Measurements from ENCODE around the gene PATL1.

The PATL1 gene

DNA sequence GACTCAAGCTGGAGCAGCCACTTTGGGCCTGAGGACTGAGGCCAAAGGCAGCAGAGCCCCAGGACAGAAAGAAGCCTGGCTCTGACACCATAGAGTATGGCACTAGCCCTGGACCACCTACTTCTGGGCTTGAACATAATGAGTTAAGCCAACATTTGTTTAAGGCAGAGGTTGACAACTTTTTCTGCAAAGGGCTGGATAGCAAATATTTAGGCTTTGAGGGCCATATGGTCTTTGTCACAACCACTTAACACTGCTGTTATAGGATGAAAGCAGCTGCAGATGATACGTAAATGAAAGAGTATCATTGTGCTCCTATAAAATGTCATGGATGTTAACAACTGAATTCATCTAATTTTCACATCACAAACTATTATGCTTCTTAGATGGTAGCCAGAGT, 69.9 kb downstream of the PATL1 start:
- DNase-seq (ENCODE audit: low read depth in 1 of 2, low spot score in 1 of 2) = no peak
- no peak for TF ChIP-seq JUND (IDR thresholded peaks at IDR 0.05; ENCODE audit: low read depth)
- in situ Hi-C loops (cut with HindIII; ENCODE audit: low pct_unique_long_range_greater_than_20kb, low sequenced_read_pairs) = no loop called here
